Measurements from ENCODE around the gene RPL37.

The RPL37 gene

DNA sequence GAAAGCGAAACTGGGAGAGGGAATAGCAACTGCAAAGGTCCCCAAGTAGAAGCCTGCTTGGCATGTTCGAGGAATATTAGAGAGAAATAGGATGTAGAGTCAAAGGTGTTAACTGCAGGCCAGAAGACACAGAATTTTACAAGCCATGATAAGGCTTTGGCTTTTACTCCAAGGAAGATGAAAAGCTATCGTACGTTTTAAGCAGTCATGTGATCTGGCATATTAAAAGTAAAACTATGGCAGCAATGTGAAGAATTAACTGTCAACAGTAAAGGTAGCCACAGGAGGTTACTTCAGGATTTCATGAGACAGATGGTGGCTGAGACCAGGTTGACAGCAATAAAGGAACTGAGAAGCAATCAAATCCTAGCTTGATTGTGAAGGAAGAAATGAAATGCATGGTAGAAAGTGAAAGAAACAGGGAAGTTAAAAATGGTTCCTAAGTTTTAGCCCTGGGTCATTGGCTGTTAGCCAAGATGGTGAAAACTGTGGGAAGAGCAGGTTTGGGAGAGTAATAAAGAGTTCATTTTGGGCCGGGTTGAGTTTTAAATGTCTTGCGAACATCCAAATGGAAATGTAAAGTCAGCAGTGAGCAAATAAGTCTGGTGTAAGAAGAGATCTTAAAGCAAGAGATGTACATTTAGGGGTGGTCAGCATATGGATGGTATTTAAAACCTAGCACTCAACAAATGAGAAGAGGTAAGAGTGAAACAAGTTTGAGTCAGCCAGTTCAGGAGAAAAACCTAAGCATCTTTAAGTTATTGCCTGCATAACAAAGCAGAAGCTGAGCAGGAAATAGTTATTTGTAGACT lies 59.0 kb downstream of the RPL37 start:
- H3K4me3 Mint-ChIP-seq = no peak overlapping the region
- H3K4me1 Mint-ChIP-seq = peaks cover 5% of the 10 kb centered on the region
- peak overlapping the region; percentile 15 for H3K27ac Mint-ChIP-seq
- no peak for DNase-seq
- TF ChIP-seq, protein P1, sequence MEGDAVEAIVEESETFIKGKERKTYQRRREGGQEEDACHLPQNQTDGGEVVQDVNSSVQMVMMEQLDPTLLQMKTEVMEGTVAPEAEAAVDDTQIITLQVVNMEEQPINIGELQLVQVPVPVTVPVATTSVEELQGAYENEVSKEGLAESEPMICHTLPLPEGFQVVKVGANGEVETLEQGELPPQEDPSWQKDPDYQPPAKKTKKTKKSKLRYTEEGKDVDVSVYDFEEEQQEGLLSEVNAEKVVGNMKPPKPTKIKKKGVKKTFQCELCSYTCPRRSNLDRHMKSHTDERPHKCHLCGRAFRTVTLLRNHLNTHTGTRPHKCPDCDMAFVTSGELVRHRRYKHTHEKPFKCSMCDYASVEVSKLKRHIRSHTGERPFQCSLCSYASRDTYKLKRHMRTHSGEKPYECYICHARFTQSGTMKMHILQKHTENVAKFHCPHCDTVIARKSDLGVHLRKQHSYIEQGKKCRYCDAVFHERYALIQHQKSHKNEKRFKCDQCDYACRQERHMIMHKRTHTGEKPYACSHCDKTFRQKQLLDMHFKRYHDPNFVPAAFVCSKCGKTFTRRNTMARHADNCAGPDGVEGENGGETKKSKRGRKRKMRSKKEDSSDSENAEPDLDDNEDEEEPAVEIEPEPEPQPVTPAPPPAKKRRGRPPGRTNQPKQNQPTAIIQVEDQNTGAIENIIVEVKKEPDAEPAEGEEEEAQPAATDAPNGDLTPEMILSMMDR (IDR thresholded peaks at IDR 0.05) = no peak
- H3K36me3 Mint-ChIP-seq (ENCODE audit: low read depth) = peaks cover 46% of the 10 kb centered on the region
- H3K9me3 Mint-ChIP-seq = no peaks in the 10 kb centered on the region
- H3K27me3 Mint-ChIP-seq (ENCODE audit: low read depth, poor library complexity) = no peaks in the 10 kb centered on the region

Measured in nephron progenitor cell (in vitro differentiated cells).